GM21619 (cell line): ENCODE data around the gene DAB1.

Source experiments
- ATAC-seq: cut with Tn5 transposase; IDR thresholded peaks from one replicate; pipeline ENCODE4 v1.9.1; 2021; ENCODE audit not compliant: unreplicated experiment

The DAB1 gene

GRCh38 chr1:57034713-57035112 lies 389.1 kb downstream of the DAB1 start:
- no peak for ATAC-seq

GRCh38 chr1:57033222-57034001 lies 390.4 kb downstream of the DAB1 start:
- no peak for ATAC-seq

GRCh38 chr1:57026624-57027354 lies 397.1 kb downstream of the DAB1 start:
- no peak for ATAC-seq

GRCh38 chr1:57024855-57025254 lies 399.0 kb downstream of the DAB1 start:
- ATAC-seq: no peak

- no peak for ATAC-seq
Observed at GRCh38 chr1:57024428-57024827, 399.4 kb downstream of the DAB1 start.

- ATAC-seq: no peak
Observed at GRCh38 chr1:57020216-57020615, 403.6 kb downstream of the DAB1 start.

- no peak for ATAC-seq
Observed at GRCh38 chr1:57019236-57019839, 404.5 kb downstream of the DAB1 start.

GRCh38 chr1:57018119-57018518 lies 405.7 kb downstream of the DAB1 start:
- no peak for ATAC-seq

- ATAC-seq: no peak
Observed at GRCh38 chr1:57017717-57018116, 406.1 kb downstream of the DAB1 start.

- ATAC-seq: no peak
Observed at GRCh38 chr1:57017200-57017599, 406.7 kb downstream of the DAB1 start.

GRCh38 chr1:57015071-57015470 lies 408.8 kb downstream of the DAB1 start:
- no peak for ATAC-seq

GRCh38 chr1:57013522-57013921 lies 410.3 kb downstream of the DAB1 start:
- no peak for ATAC-seq

- no peak for ATAC-seq
Observed at GRCh38 chr1:57012315-57012714, 411.5 kb downstream of the DAB1 start.

GRCh38 chr1:57010511-57010910 lies 413.3 kb downstream of the DAB1 start:
- ATAC-seq: no peak

- no peak for ATAC-seq
Observed at GRCh38 chr1:57007948-57008347, 415.9 kb downstream of the DAB1 start.

- ATAC-seq: no peak
Observed at GRCh38 chr1:57007472-57007871, 416.4 kb downstream of the DAB1 start.

GRCh38 chr1:57003398-57004139 lies 420.3 kb downstream of the DAB1 start:
- ATAC-seq: no peak

- no peak for ATAC-seq
Observed at GRCh38 chr1:56995414-56996100, 428.3 kb downstream of the DAB1 start.

- ATAC-seq: no peak
Observed at GRCh38 chr1:56993475-56993874, 430.4 kb downstream of the DAB1 start.

- ATAC-seq: no peak
Observed at GRCh38 chr1:56992318-56993125, 431.3 kb downstream of the DAB1 start.
